Kidney (tissue), 14 donors: ENCODE measurements around the gene PCLO. TPM values are rescaled to one million over a fixed set of nuclear protein-coding genes. Genes with fewer than 3 reads are reported as not detected.
A peak's percentile ranks its signal among the peaks of the same experiment; 100 is the strongest.

Experiments
- DNase-seq, 5 donors: peaks; one replicate each; pipeline ENCODE4 v3.0.0-alpha.2; 2013 to 2020
- FAIRE-seq: peaks from 2 replicates; lab custom pipeline; 2012; peaks lifted over from hg19 to GRCh38; lab: Jason Lieb, UNC
- H3K27ac ChIP-seq, 2 donors: one replicate each; pipeline ENCODE4 v1.7.0; 2013; ENCODE audit warnings: low read depth in 2 of 2, low read length in 2 of 2, inconsistent platforms in 1 of 2
- H3K27me3 ChIP-seq: one replicate; pipeline ENCODE4 v1.7.1; 2013; ENCODE audit warnings: low read length, inconsistent platforms; ENCODE audit not compliant: control insufficient read depth, insufficient read depth
- H3K36me3 ChIP-seq, 3 donors: one replicate each; pipeline versions ENCODE4 v1.7.0 to v1.7.1; 2013; ENCODE audit warnings: low read length in 3 of 3, control low read depth in 1 of 3, inconsistent platforms in 1 of 3; ENCODE audit not compliant: insufficient read depth in 3 of 3, control insufficient read depth in 2 of 3
- H3K4me1 ChIP-seq, 3 donors: one replicate each; pipeline versions ENCODE4 v1.7.0 to v1.7.1; 2013; ENCODE audit warnings: low read length in 3 of 3, inconsistent platforms in 1 of 3, low read depth in 1 of 3; ENCODE audit not compliant: control insufficient read depth in 2 of 3, insufficient read depth in 2 of 3
- H3K4me3 ChIP-seq, 3 donors: one replicate each; pipeline versions ENCODE4 v1.7.0 to v1.8.1; 2013; ENCODE audit warnings: low read length in 3 of 3, control low read depth in 1 of 3, inconsistent platforms in 1 of 3
- H3K9ac ChIP-seq, 3 donors: one replicate each; pipeline versions ENCODE4 v1.7.0 to v1.7.1; 2013; ENCODE audit warnings: low read length in 3 of 3, control low read depth in 1 of 3, inconsistent platforms in 1 of 3
- H3K9me3 ChIP-seq, 3 donors: one replicate each; pipeline versions ENCODE4 v1.7.0 to v1.7.1; 2013; ENCODE audit warnings: low read length in 3 of 3, control low read depth in 1 of 3, inconsistent platforms in 1 of 3; ENCODE audit not compliant: control insufficient read depth in 2 of 3, insufficient read depth in 1 of 3
- CTCF ChIP-seq: IDR thresholded peaks from 3 replicates; pipeline ENCODE4 v1.5.1; 2012; ENCODE audit warnings: mild to moderate bottlenecking, moderate library complexity, borderline replicate concordance; ENCODE audit not compliant: insufficient read depth; ENCODE audit errors: extremely low read depth
- intact Hi-C: fragments of 100-400 bp; cut with DNase I; formaldehyde crosslinking; loops from one replicate; pipeline ENCODE4 v1.11.1; 2022
- polyA plus RNA-seq: library from polyadenylated mRNA; stranded (reverse); fragments of 350-450 nt; fragmentation: Illumina TruSeq; extraction: RNeasy Lipid Tissue Mini Kit (QIAGEN cat#74804); gene quantifications from one replicate; pipeline ENCODE4 v1.2.3, GENCODE V29; 2014; ENCODE audit warnings: low read depth, low replicate concordance; ENCODE audit not compliant: insufficient read depth
- total RNA-seq: library from RNA; stranded (reverse); fragmentation: NEBNext Ultra II Directional; extraction: Animal tissue kit (Norgen Biotek cat#: 25700); gene quantifications from one replicate; pipeline ENCODE4 v1.2.1, GENCODE V29; 2021
- donor health status: control.
- donor health status: control.
- donor health status: control.
- donor health status: control.
- donor health status: control.
- donor health status: DM: yes; HTN: yes; CAD: no.
- donor health status: Normal renal cell carcinoma (clear cell type).

PCLO gene
- total and polyA plus RNA-seq, 2 donors from 2014 or later: 4.0 to 12.0 TPM

DNA sequence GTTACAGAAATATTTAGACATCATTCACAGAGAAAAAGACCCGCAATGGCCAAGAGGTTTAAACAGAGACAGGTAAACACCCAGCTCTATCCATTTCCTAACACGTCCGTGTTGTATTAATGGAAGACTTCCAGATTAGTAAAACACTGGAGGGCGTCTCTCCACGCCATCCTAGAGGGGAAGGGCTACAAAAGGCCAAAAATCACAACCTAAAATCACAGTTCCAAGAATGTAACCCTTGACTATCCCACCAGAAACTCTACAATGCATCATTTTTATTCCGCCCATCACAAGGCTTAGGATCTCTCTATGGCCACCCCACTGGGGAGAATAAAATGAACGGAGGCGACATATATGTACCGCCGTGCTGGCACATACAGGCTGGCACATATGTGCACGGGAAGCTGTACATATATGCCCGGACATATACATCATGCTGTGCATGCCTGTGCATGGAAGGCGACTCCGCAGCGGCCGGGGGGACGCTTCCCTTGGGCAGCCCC is 734 bp downstream of the PCLO start:
- no peak for TF ChIP-seq CTCF
- peak in 1 of 5 donors; percentile 10 for DNase-seq
- no peak for FAIRE-seq
- Histone ChIP-seq H3K4me1 (no peaks in the 10 kb centered on the region), H3K36me3 (no peaks in the 10 kb centered on the region), H3K4me3 (peak overlapping the region; percentile 67 to 90 (median 80)), H3K9me3 (no peaks in the 10 kb centered on the region), H3K27ac (peak overlapping the region; percentile 48 to 80), H3K27me3 (no peaks in the 10 kb centered on the region), H3K9ac (peak overlapping the region; percentile 16 to 42 (median 41))
- intact Hi-C loops: no loop called here

- peak; percentile 17 for FAIRE-seq
- H3K9me3 ChIP-seq: no peaks in the 10 kb centered on the region
- intact Hi-C loops: no loop called here
- TF ChIP-seq CTCF: no peak
- H3K4me3 ChIP-seq: peak overlapping the region in 2 of 3 donors; percentile 80 to 90
- DNase-seq: peak in 2 of 5 donors; percentile 23 to 37
- H3K36me3 ChIP-seq: no peaks in the 10 kb centered on the region
- no peak overlapping the region for H3K27ac ChIP-seq
- no peak overlapping the region for H3K9ac ChIP-seq
- H3K27me3 ChIP-seq: no peaks in the 10 kb centered on the region
- no peaks in the 10 kb centered on the region for H3K4me1 ChIP-seq
These were observed 1.5 kb downstream of the PCLO start for GRCh38 chr7:83161186-83161585.

DNA sequence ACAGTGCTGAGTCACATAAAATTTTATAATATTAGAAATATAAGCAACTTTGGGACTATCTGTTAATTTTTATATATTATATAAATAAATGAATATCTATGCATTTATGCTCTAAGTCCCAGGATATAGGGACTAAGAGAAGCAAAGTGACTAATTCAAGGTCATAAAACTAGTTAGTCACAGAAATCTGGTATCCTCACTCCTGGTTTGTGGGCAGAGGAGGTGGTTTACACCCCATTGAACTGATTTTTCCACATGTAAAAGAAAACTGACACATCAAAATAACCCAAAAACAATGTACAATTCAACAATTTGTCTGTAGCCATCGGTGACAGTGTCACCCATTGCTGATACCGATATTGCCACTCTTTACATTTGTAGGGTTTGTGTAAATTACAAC is 3.0 kb downstream of the PCLO start:
- Histone ChIP-seq H3K4me3 (no peak overlapping the region), H3K4me1 (no peaks in the 10 kb centered on the region), H3K9me3 (no peaks in the 10 kb centered on the region), H3K9ac (no peak overlapping the region), H3K27me3 (no peaks in the 10 kb centered on the region), H3K27ac (no peak overlapping the region), H3K36me3 (peaks cover 0 to 1% (median 0%) of the 10 kb centered on the region in 3 donors)
- no peak for TF ChIP-seq CTCF
- DNase-seq (no peak), FAIRE-seq (no peak)
- intact Hi-C loops: no loop called here

GRCh38 chr7:83156006-83156405 is 6.7 kb downstream of the PCLO start:
- DNase-seq (no peak), FAIRE-seq (no peak)
- H3K27me3 ChIP-seq: no peaks in the 10 kb centered on the region
- H3K4me3 ChIP-seq: no peak overlapping the region
- intact Hi-C loops: no loop called here
- no peak for TF ChIP-seq CTCF
- H3K36me3 ChIP-seq: peaks cover 0 to 4% (median 0%) of the 10 kb centered on the region in 3 donors
- H3K27ac ChIP-seq: no peak overlapping the region
- H3K9me3 ChIP-seq: no peaks in the 10 kb centered on the region
- H3K9ac ChIP-seq: no peak overlapping the region
- H3K4me1 ChIP-seq: no peaks in the 10 kb centered on the region
